HL-60/S4 (cell line): Measurements from ENCODE around the gene RFTN1.
"Not testable (repeated sequence)": the region's sequence is repeated elsewhere in the genome, so short reads cannot be mapped to it uniquely, and the experiment has no call there.

Experiments
- in situ Hi-C: fragments of 300-500 bp; cut with MboI; formaldehyde crosslinking; loops from 2 replicates; pipeline ENCODE4 v1.14.3; 2022; ENCODE audit warnings: low sequenced_read_pairs

Gene RFTN1

DNA sequence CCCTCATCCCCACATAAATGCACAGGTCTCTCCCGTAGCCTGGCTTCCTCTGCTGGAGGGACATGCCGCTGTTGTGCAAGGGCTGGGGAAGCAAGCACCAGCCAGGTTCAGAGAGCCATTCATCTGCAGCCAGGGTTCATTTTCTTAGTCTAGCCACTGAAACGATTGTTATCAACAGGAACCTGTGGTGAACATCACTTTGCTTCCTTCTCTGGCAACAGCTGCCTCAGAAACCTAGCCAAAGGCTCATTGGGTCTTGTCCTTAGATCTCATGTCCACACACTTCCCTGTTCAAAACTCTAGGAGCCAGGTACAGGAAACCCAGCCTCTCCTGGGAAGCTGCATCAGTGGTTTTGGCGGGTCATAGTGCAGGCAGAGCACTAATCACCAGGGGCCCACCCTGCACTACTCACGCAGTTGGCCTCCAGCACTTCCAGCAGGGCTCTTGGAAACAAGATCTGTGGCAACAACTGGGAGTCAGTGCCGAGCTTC is 201.5 kb downstream of the RFTN1 start:
- in situ Hi-C loops: no loop called here

- in situ Hi-C loops: not testable (repeated sequence)
Observed at GRCh38 chr3:16310486-16310885, 203.0 kb downstream of the RFTN1 start.

GRCh38 chr3:16309558-16309957 is 203.9 kb downstream of the RFTN1 start:
- in situ Hi-C loops: no loop called here

GRCh38 chr3:16308727-16309126 is 204.8 kb downstream of the RFTN1 start:
- in situ Hi-C loops: no loop called here

DNA sequence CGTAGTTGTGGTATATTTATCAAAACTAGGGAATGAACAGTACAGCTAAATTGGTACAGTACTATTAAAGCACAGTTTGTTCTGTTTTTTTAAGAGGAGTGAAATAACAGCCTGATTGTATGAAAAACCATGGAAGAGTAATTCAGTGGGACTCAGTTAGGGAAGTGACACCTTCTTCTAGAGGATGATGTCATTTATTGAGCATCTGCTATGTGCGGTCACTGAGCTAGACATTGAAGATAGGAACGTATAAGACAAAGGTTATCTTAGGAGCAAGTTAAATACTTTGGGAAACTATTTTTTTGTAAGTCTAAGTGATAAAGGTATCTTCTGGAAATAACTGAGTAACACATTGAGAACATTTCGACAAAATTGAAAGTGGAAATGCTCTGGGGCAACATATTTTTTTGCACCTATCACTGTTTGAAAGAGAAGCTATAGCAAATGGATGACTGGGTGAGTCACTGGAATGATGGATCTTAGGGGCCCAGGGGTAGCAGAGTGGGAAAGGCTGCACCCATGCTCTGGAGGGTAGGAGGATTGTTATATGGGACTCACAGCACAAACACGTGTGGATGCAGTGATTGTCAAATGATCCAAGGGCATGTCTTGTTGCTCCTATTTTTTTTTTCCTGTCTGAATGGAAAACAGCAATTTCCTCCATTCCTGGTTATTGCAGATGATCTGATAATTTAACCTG is 205.5 kb downstream of the RFTN1 start:
- in situ Hi-C loops: no loop called here

DNA sequence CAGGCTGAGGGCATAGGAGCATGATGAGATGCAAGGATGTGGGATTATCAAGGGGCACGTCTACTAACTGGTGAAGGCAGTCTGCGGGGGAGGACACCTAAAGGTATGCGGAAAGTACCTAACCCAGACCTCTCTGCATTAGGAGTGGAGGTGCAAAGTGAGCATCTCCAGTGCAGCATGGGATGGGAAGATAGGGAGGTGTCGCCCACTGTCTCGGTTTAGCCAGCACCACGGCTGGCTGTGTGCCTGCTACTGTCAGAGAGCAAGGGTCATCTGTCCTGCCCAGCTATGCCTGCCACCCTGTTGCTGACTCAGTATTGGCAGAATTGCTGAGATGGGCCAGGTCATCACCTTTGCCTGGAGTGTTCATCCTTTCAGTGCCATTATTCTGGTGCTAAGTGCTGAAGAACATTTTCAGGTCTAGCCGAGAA is 208.4 kb downstream of the RFTN1 start:
- in situ Hi-C loops: no loop called here

DNA sequence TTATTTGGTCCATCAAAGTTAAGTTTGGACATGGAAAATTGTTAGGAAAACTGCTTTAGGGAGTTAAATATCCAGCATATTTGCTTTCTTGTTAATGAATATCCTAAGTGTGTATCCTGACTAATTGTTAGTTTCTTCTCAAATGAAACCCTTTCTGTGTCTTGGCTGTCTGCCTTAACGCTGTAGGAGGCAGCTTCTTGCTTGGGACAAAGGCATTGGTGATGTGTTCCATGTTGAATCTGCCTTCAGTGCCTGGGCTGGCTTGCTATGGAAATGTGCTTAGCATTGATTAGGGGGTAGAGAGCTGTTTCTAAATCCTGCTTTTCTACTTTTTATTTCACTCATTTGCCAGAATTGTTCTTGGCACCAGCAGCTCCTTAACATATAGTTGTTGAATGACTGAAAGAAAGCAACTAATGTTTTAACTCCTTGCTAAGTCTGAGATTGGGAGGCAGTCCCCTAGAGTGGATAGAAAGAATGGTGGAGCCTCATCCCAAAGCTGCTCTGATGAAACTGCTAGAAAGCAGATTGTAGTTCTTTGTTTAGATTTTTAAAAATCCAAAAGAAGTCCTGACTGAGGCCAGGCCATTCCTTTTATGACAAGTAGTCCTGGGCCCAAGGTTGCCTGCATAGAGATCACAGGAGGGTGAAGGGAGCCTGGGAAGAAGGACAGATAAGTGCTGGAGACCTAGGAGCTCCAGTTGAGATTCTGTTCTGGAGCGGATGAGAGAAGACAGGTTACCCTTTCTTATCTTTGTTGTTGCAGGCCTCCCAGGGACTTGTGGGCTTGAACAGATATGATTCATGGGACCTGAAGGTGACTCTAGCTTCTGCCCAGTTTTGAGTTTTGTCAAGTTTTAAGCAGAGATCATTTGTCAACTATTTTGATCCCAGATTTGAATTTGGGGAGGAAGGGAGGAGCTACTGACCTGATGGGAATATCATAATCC is 209.2 kb downstream of the RFTN1 start:
- in situ Hi-C loops: no loop called here

DNA sequence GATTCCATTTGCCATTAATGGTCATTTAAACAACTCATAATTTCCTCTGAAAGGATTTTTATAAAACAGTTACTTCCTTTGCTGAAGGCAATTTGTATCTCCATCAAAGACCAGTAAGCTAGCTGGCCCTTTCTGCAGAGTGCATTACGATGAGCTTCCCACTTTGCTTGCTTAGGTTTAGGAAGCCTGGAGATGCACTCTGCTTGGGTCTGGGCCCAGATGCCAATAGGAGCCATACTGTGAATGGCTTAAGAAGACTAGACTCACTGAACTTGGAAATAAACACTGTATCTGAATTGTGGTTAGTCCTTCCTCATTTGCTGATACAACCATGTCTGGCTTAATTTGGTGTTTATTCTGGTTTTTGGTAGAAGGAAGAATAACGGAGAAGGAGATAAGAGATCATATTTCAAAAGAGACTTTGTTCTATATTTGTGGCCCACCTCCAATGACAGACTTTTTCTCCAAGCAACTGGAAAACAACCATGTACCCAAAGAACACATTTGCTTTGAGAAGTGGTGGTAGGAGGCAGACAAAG is 210.4 kb downstream of the RFTN1 start:
- in situ Hi-C loops: no loop called here

DNA sequence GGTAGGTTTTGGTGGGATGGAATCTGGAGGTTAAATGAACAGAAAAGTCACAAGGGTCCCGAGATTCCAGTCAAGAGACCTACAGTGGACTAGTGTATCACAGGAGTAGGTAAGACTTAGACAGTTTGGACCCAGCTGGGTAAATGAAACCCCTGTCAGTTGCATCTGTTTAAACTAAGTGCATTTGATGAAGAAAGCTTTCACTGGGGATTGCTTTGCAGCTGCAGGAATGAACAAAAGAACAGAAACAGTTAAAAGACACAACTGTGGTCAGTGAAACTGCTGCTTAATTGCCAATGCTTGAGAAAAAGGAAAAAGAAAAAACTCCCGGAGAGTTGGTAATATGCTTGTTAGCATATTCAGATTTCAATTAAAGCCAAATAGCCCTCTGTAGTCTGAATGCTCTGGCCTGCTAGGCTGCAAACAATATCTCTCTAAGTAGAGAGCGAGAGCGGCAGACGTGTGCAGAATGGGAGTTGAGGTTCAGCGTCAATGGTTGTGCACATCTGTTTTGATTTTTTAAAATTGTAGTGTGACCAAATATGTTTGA is 211.3 kb downstream of the RFTN1 start:
- in situ Hi-C loops: no loop called here

GRCh38 chr3:16301507-16301906 is 212.0 kb downstream of the RFTN1 start:
- in situ Hi-C loops: no loop called here

GRCh38 chr3:16300881-16301359 is 212.6 kb downstream of the RFTN1 start:
- in situ Hi-C loops: no loop called here

GRCh38 chr3:16300307-16300706 is 213.2 kb downstream of the RFTN1 start:
- in situ Hi-C loops: no loop called here

- in situ Hi-C loops: loop anchor here (25.0 kb wide), 1 partner anchor 938 kb away; no protein-coding TSS in a partner anchor
Observed at GRCh38 chr3:16299746-16300145, 213.8 kb downstream of the RFTN1 start.

DNA sequence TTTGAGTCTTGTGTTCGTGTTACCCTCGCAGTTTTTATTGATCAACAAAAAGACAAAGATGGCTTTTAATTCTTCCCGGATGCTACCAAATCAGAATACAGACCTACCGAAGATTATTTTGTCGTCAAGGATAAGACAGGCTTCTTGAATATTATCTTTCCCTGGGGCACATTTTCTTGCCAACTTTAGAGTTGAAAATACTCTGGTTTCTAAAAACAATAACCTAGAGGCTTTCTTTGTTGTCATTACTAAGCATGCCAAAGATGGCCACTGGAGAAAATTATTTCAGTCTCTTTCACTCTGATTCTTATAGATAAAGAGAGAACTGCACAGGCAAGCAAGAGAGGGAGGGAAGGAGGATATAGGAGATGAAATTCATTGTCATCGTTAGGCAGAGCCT is 214.6 kb downstream of the RFTN1 start:
- in situ Hi-C loops: loop anchor here (25.0 kb wide), 1 partner anchor 938 kb away; no protein-coding TSS in a partner anchor

DNA sequence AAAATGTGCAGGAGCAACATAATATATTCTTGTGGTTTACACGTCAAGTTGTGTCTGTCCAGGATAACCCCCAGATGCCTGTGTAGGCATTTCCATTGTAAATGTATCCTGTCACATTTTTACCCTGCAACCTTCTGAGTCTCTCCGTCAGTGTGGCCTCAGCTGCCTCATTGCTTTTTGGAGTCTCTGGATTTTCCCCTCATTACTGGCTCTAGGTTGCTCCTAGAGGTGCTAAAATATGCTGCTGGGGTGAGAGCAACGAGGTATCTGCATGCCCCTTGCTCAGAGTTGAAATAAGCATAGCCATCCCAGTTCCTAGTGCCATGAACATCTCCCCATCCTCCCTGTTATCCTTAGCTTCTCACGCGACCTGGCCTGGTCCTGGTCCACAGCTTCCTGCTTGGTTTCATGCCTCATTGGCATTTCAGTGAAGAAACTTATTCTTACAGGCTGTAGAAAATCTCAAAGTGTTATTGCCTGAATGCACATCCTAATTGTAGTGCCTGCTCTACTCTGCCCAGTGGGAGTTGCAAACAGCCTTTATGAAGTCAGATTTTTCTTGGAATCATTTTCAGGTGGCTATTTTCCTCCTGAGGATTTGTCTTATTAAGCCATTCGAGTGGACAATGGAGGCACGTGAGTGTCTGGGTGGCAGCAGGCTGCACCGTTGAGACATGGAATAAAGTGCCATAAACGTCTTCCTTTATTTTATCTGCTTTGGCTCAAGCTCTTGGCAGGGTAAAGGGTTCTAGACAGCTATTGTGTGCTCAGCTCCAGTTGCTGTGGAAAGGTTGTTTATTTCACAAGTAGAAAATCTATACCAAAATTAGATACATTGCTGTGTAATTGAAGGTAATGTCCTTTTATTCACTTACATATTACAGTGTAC is 215.3 kb downstream of the RFTN1 start:
- in situ Hi-C loops: loop anchor here (25.0 kb wide), 1 partner anchor 939 kb away; no protein-coding TSS in a partner anchor

DNA sequence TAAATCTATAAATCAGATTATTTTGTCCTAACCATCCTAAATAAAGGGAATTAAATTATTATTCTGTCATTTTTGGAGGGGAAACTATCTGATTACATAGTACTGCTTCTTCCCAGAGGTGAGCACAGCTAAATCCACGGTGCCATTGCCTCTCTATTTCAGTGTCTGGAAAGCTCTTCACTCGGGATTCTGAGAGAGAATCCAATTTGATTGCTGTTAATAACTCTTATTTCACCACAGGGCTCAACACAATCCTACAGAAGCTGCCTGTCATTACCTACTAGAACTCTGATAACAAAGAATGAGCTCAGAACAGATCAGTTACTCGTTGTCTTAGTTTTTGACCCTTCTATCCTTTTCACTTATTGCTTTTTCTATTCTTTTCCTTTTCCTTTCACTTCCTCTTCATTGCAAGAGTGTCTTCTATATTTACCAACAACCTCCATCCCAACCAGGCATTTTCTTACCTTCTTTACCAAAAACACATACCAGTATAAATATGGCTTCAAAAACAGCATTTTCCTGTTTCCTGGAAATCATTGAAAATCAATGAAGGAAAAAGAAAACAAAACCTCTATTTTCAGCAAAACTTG is 218.1 kb downstream of the RFTN1 start:
- in situ Hi-C loops: loop anchor here (25.0 kb wide), 1 partner anchor 942 kb away; no protein-coding TSS in a partner anchor

DNA sequence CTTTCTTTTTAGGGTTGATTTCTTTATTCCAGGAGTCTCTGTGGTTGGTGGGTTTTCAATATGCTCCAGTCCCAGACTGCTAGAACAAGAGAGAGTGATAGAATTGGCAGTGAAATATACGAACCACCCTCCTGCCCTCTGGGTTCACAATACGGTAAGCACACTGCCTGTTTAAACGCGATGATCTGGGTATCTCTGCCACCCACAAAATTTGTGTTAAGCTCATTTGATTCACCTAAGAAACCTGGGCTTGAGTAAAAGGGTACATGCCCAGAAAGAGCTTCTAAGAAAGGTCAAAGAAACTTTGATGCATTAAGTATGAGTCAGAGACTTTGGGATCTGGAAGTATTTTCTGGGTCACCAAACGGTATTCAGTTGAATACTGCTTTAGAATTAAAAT is 218.7 kb downstream of the RFTN1 start:
- in situ Hi-C loops: loop anchor here (25.0 kb wide), 1 partner anchor 942 kb away; no protein-coding TSS in a partner anchor

GRCh38 chr3:16290827-16291196 is 222.7 kb downstream of the RFTN1 start:
- in situ Hi-C loops: loop anchor here (25.0 kb wide), 1 partner anchor 946 kb away; no protein-coding TSS in a partner anchor
